ENCODE results near the gene RBMX2.
"Not testable (repeated sequence)": the region's sequence is repeated elsewhere in the genome, so short reads cannot be mapped to it uniquely, and the experiment has no call there.

The RBMX2 gene

GRCh38 chrX:130418066-130418465, 16.3 kb downstream of the RBMX2 start:
- Mint-ChIP-seq H3K36me3 (ENCODE audit: insufficient read depth) (peaks cover 7% of the 10 kb centered on the region), H3K4me1 (ENCODE audit: low read depth in 2 of 2) (peaks cover 7 to 12% of the 10 kb centered on the region in 2 donors), H3K27ac (no peak overlapping the region), H3K4me3 (no peak overlapping the region), H3K9me3 (no peaks in the 10 kb centered on the region), H3K27me3 (no peaks in the 10 kb centered on the region)
- no peak for ATAC-seq (replicated peaks)
- DNase-seq = no peak

GRCh38 chrX:130418740-130419139, 17.0 kb downstream of the RBMX2 start:
- DNase-seq = no peak
- H3K9me3 Mint-ChIP-seq = no peaks in the 10 kb centered on the region
- no peak for ATAC-seq (replicated peaks)
- no peak overlapping the region for H3K27ac Mint-ChIP-seq
- H3K4me1 Mint-ChIP-seq (ENCODE audit: low read depth in 2 of 2) = peaks cover 7 to 12% of the 10 kb centered on the region in 2 donors
- peaks cover 6% of the 10 kb centered on the region for H3K36me3 Mint-ChIP-seq (ENCODE audit: insufficient read depth)
- H3K4me3 Mint-ChIP-seq = no peak overlapping the region
- no peaks in the 10 kb centered on the region for H3K27me3 Mint-ChIP-seq

- Mint-ChIP-seq H3K27me3 (no peaks in the 10 kb centered on the region), H3K9me3 (no peaks in the 10 kb centered on the region), H3K27ac (no peak overlapping the region), H3K4me1 (ENCODE audit: low read depth in 2 of 2) (peaks cover 6 to 9% of the 10 kb centered on the region in 2 donors), H3K4me3 (no peak overlapping the region), H3K36me3 (ENCODE audit: insufficient read depth) (peaks cover under 1% of the 10 kb centered on the region)
- no peak for DNase-seq
- no peak for ATAC-seq (replicated peaks)
Measured at GRCh38 chrX:130419263-130419662, 17.5 kb downstream of the RBMX2 start.

- no peak overlapping the region for H3K27ac Mint-ChIP-seq
- no peaks in the 10 kb centered on the region for H3K9me3 Mint-ChIP-seq
- H3K4me3 Mint-ChIP-seq = no peak overlapping the region
Measured at GRCh38 chrX:130426531-130426930, 24.7 kb downstream of the RBMX2 start.

GRCh38 chrX:130429236-130429635, 27.4 kb downstream of the RBMX2 start:
- H3K36me3 Mint-ChIP-seq (ENCODE audit: insufficient read depth); ATAC-seq (replicated peaks); H3K4me3 Mint-ChIP-seq; H3K4me1 Mint-ChIP-seq (ENCODE audit: low read depth in 2 of 2); H3K27ac Mint-ChIP-seq; DNase-seq; H3K9me3 Mint-ChIP-seq: not testable (repeated sequence)
- H3K27me3 Mint-ChIP-seq = peaks cover 5 to 12% of the 10 kb centered on the region in 2 donors

More at GRCh38 chrX:130426531-130426930, 24.7 kb downstream of the RBMX2 start:
- DNase-seq (no peak), ATAC-seq (replicated peaks) (no peak)
- no peaks in the 10 kb centered on the region for H3K36me3 Mint-ChIP-seq (ENCODE audit: insufficient read depth)
- H3K4me1 Mint-ChIP-seq (ENCODE audit: low read depth in 2 of 2) = no peaks in the 10 kb centered on the region
- H3K27me3 Mint-ChIP-seq = peaks cover 0 to 12% of the 10 kb centered on the region in 2 donors

GRCh38 chrX:130435937-130436336, 34.1 kb downstream of the RBMX2 start:
- H3K27ac Mint-ChIP-seq = no peak overlapping the region
- H3K27me3 Mint-ChIP-seq = peaks cover 5 to 21% of the 10 kb centered on the region in 2 donors
- H3K4me1 Mint-ChIP-seq (ENCODE audit: low read depth in 2 of 2) = no peaks in the 10 kb centered on the region
- DNase-seq = no peak
- no peak overlapping the region for H3K4me3 Mint-ChIP-seq
- H3K36me3 Mint-ChIP-seq (ENCODE audit: insufficient read depth) = no peaks in the 10 kb centered on the region
- H3K9me3 Mint-ChIP-seq = peaks cover 3 to 8% of the 10 kb centered on the region in 2 donors
- ATAC-seq (replicated peaks) = no peak

- ATAC-seq (replicated peaks); DNase-seq; H3K27ac Mint-ChIP-seq; H3K4me3 Mint-ChIP-seq; H3K36me3 Mint-ChIP-seq (ENCODE audit: insufficient read depth); H3K9me3 Mint-ChIP-seq; H3K4me1 Mint-ChIP-seq (ENCODE audit: low read depth in 2 of 2): not testable (repeated sequence)
- H3K27me3 Mint-ChIP-seq = peaks cover 5 to 16% of the 10 kb centered on the region in 2 donors
Measured at GRCh38 chrX:130437996-130438395, 36.2 kb downstream of the RBMX2 start.

- Mint-ChIP-seq H3K4me3 (no peak overlapping the region), H3K27me3 (peaks cover 0 to 9% of the 10 kb centered on the region in 2 donors), H3K9me3 (peaks cover 3 to 8% of the 10 kb centered on the region in 2 donors), H3K27ac (no peak overlapping the region), H3K4me1 (ENCODE audit: low read depth in 2 of 2) (no peaks in the 10 kb centered on the region), H3K36me3 (ENCODE audit: insufficient read depth) (no peaks in the 10 kb centered on the region)
- no peak for ATAC-seq (replicated peaks)
- no peak for DNase-seq
Measured at GRCh38 chrX:130443875-130444274, 42.1 kb downstream of the RBMX2 start.

GRCh38 chrX:130444641-130445336, 43.0 kb downstream of the RBMX2 start:
- H3K27ac Mint-ChIP-seq = no peak overlapping the region
- no peak for DNase-seq
- H3K36me3 Mint-ChIP-seq (ENCODE audit: insufficient read depth) = no peaks in the 10 kb centered on the region
- no peak for ATAC-seq (replicated peaks)
- H3K9me3 Mint-ChIP-seq = no peaks in the 10 kb centered on the region
- H3K4me1 Mint-ChIP-seq (ENCODE audit: low read depth in 2 of 2) = no peaks in the 10 kb centered on the region
- H3K4me3 Mint-ChIP-seq = no peak overlapping the region
- no peaks in the 10 kb centered on the region for H3K27me3 Mint-ChIP-seq

GRCh38 chrX:130446974-130447373, 45.2 kb downstream of the RBMX2 start:
- DNase-seq = no peak
- H3K4me1 Mint-ChIP-seq (ENCODE audit: low read depth in 2 of 2) = no peaks in the 10 kb centered on the region
- H3K4me3 Mint-ChIP-seq = no peak overlapping the region
- H3K36me3 Mint-ChIP-seq (ENCODE audit: insufficient read depth) = no peaks in the 10 kb centered on the region
- no peaks in the 10 kb centered on the region for H3K27me3 Mint-ChIP-seq
- no peak overlapping the region for H3K27ac Mint-ChIP-seq
- H3K9me3 Mint-ChIP-seq = no peaks in the 10 kb centered on the region
- no peak for ATAC-seq (replicated peaks)

Measured in effector memory CD8-positive, alpha-beta T cell (primary cell).